ENCODE data around the gene ASCC3.
"Not testable (repeated sequence)": the region's sequence is repeated elsewhere in the genome, so short reads cannot be mapped to it uniquely, and the experiment has no call there.

Gene ASCC3

GRCh38 chr6:100808638-100809275 is 72.4 kb downstream of the ASCC3 start:
- DNase-seq: peak in 1 of 2 experiments; percentile 1
- no peak for TF ChIP-seq GATA1 (IDR thresholded peaks at IDR 0.05; ENCODE audit: low read depth, low read length)
- no peak for TF ChIP-seq POLR2A (IDR thresholded peaks at IDR 0.05; ENCODE audit: low read length)

DNA sequence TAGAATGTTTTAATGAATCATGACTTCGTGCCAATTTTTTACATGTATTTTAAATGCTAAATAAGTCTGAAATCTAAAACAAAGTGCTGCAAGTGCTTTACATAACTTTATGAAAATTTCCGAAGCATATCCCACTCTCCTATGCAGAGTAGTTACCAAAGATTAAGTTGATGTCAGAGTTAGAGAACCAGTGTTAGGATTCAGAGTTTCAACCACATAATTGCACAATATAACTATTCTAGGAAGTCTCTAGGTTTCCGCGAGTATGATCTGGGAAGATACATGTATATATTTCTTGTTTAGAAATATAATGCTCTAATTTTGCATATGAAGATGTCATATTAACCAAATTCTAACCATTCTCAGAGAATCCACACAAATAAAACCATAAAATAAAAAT is 74.8 kb downstream of the ASCC3 start:
- TF ChIP-seq POLR2A (IDR thresholded peaks at IDR 0.05; ENCODE audit: low read length): no peak

DNA sequence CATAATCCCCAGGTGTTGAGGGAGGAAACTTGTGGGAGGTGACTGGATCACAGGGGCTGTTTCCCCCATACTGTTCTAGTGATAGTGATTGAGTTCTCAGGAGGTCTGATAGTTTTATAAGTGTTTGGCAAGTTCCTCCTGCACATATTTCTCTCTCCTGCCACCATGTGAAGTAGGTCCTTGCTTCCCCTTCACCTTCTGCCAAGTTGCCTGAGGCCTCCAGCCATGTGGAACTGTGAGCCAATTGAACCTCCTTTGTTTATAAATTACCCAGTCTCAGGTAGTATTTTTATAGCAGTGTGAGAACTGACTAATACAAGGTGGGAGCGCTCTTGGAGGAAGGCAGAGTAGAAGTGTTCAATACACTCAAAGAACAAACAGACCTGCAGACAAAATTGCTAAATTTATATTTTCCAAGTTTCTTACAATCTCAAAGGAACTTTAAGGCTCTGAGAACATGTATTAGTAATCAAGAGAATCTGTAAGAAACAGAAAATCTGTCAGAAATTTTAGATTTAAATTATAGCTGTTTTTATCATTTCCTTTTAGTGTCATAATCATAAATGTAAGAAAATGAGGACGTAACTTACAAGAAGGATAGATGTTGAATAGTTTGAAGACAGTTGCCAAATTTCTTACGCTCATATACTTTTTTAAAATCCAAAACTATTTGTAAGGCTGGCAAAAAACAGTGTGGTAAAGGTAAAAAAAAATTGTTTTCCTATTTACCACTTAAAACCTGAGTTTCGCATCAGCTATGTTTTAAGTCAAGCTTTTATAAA is 77.7 kb downstream of the ASCC3 start:
- no peak for TF ChIP-seq POLR2A (IDR thresholded peaks at IDR 0.05; ENCODE audit: low read length)
- no peak for TF ChIP-seq GATA1 (IDR thresholded peaks at IDR 0.05; ENCODE audit: low read depth, low read length)
- no peak for DNase-seq

More for the DNA sequence above, 74.8 kb downstream of the ASCC3 start:
- DNase-seq: no peak

- no peak for TF ChIP-seq GATA1 (IDR thresholded peaks at IDR 0.05; ENCODE audit: low read depth, low read length)
- TF ChIP-seq POLR2A (IDR thresholded peaks at IDR 0.05; ENCODE audit: low read length): no peak
- DNase-seq: no peak
Observed at GRCh38 chr6:100801036-100801435, 80.1 kb downstream of the ASCC3 start.

DNA sequence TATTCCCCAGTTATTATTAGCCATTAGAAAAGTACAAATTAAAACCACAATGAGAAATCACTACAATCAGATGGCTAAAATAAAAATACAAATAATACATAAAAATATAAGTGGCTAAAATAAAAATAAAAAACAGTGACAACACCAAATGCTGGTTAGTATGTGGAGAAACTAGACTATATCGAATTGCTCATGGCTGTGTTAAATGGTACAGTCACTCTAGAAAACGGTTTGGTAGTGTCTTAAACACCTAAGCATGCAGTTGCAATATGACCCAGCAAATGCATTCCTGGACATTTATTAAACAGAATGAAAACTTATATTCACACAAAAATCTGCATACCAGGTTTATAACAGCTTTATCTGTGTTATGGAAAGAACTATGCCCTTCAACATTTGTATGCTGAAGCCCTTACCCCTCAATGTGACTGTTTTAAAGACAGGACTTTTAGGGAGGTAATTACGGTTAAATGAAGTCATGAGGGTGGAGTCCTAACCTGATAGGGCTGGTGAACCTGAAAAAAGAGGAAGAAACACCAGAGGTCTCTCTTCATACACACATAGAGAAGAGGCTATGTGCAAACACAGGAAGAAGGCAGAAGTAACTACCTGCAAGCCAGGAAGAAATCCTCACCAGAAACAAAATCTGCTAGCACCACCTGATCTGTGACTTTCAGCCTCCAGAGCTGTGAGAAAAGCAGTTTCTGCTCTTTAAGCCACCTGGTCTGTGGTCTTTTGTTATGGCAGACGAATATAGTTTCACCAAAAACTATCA is 84.9 kb downstream of the ASCC3 start:
- TF ChIP-seq POLR2A (IDR thresholded peaks at IDR 0.05; ENCODE audit: low read length): no peak
- TF ChIP-seq GATA1 (IDR thresholded peaks at IDR 0.05; ENCODE audit: low read depth, low read length): no peak
- DNase-seq: peak in 1 of 2 experiments; percentile 2

GRCh38 chr6:100790084-100790483 is 91.0 kb downstream of the ASCC3 start:
- DNase-seq: no peak
- no peak for TF ChIP-seq GATA1 (IDR thresholded peaks at IDR 0.05; ENCODE audit: low read depth, low read length)
- no peak for TF ChIP-seq POLR2A (IDR thresholded peaks at IDR 0.05; ENCODE audit: low read length)

GRCh38 chr6:100785982-100786381 is 95.1 kb downstream of the ASCC3 start:
- no peak for DNase-seq
- TF ChIP-seq GATA1 (IDR thresholded peaks at IDR 0.05; ENCODE audit: low read depth, low read length): no peak
- no peak for TF ChIP-seq POLR2A (IDR thresholded peaks at IDR 0.05; ENCODE audit: low read length)

- no peak for DNase-seq
- TF ChIP-seq POLR2A (IDR thresholded peaks at IDR 0.05; ENCODE audit: low read length) (no peak), GATA1 (IDR thresholded peaks at IDR 0.05; ENCODE audit: low read depth, low read length) (no peak)
Observed at GRCh38 chr6:100780648-100781047, 100.5 kb downstream of the ASCC3 start.

GRCh38 chr6:100775667-100776066 is 105.5 kb downstream of the ASCC3 start:
- DNase-seq: peak in 1 of 2 experiments; percentile 4
- no peak for TF ChIP-seq POLR2A (IDR thresholded peaks at IDR 0.05; ENCODE audit: low read length)
- TF ChIP-seq GATA1 (IDR thresholded peaks at IDR 0.05; ENCODE audit: low read depth, low read length): no peak

- TF ChIP-seq POLR2A (IDR thresholded peaks at IDR 0.05; ENCODE audit: low read length) (no peak), GATA1 (IDR thresholded peaks at IDR 0.05; ENCODE audit: low read depth, low read length) (no peak)
- no peak for DNase-seq
Observed at GRCh38 chr6:100774681-100775080, 106.4 kb downstream of the ASCC3 start.

DNA sequence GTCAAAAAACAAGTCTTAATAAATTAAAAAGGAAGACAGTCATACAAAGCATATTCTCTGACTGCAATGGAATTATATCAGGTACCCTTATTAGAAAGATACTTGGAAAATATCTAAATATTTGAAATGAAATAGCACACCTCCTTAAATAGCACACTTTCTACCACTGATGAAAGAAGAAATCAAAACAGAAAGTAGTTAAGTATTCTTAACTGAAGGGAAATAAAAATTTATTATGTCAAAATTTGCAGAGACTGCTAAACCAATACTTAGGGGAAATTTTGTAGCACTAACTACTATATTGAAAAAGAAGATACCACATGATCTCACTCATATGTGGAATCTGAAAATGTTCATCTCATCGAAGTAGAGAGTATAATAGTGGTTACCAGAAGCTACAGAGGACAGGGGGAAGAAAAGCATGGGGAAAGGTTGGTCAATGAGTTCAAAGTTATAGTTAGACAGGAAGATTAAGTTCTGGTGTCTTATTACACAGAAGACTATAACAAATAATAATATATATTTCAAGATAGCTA is 112.2 kb downstream of the ASCC3 start:
- no peak for DNase-seq
- no peak for TF ChIP-seq POLR2A (IDR thresholded peaks at IDR 0.05; ENCODE audit: low read length)
- TF ChIP-seq GATA1 (IDR thresholded peaks at IDR 0.05; ENCODE audit: low read depth, low read length): no peak

DNA sequence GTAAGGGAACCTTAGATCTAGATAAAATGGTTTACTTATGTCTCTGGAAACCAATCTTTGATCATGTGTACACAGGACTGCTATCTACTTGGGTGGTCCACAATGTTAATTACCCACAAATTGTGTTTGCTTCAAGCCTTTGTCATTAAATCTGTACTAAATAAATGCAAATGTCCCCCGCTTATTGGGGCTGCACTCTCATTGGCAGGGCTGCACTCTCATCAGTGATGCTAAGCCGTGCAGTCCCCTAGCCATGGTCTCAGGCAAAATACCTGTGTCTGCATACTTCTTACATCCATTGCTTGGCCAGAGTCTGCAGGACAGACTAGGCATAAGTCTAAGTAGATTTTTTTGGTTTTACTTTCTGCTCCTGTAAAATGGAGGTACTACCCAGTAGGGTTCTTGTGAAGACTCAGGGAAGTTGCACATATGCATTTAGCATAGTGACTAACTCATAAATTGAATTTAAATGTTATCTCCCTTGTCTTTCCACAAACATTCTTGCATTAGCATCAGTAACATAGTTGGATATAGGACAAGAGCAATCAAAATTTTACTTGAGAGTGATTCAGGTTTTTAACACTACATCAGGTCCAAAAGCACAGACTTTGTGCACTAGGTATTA is 117.4 kb downstream of the ASCC3 start:
- TF ChIP-seq POLR2A (IDR thresholded peaks at IDR 0.05; ENCODE audit: low read length) (no peak), GATA1 (IDR thresholded peaks at IDR 0.05; ENCODE audit: low read depth, low read length) (no peak)
- no peak for DNase-seq

GRCh38 chr6:100761841-100762240 is 119.3 kb downstream of the ASCC3 start:
- DNase-seq: no peak
- no peak for TF ChIP-seq POLR2A (IDR thresholded peaks at IDR 0.05; ENCODE audit: low read length)
- no peak for TF ChIP-seq GATA1 (IDR thresholded peaks at IDR 0.05; ENCODE audit: low read depth, low read length)

GRCh38 chr6:100758386-100758785 is 122.7 kb downstream of the ASCC3 start:
- DNase-seq: not testable (repeated sequence)

Measured in erythroblast (primary cell).